ENCODE data around the gene COL1A1.

COL1A1 gene

DNA sequence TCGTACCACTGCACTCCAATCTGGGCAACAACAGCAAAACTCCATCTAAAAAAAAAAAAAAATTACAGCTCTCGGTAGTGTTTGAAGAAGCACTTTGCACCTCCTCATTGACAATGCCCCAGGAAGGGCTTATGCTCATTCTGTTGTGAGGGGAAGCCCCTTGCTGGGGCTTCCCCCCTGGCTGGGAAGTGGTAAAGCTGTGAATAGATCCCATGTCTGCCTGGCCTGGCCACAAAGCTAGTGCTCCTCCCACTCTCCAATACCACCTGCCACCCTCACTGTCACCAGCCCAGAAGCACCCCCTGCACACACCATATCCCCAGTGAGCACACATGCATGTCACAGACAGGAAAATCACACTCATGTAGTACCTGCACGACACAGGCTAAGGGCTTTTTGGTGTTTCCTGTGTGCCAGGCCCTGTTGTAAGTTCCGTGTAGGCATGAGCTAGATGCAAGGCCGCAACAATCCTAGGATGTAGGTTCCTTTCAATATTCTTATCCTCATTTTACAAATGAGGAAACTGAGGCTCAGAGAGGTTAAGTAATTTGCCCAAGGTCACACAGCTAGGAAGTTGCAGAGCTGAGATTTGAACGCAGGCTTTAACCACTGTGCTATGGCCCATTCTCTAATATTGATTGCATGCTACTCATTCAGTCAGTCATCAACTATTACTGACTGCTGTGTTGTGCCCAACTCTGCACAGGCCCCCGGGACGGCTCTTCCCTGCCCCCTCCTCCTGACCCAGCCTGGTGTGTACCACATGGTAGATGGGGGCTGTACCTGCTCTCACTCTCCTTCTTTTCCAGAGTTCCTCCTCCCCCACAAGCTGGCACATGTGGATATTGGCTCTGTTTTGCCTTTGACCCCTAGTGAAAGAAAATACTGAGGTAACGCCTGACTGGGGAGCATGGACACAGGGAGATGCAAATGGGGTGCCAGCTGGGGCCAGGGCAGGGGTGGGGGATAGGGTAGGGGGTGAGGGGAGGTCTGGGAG is 11.9 kb upstream of the COL1A1 start:
- peak; percentile 19 to 39 for DNase-seq (ENCODE audit: low read depth in 2 of 2)

DNA sequence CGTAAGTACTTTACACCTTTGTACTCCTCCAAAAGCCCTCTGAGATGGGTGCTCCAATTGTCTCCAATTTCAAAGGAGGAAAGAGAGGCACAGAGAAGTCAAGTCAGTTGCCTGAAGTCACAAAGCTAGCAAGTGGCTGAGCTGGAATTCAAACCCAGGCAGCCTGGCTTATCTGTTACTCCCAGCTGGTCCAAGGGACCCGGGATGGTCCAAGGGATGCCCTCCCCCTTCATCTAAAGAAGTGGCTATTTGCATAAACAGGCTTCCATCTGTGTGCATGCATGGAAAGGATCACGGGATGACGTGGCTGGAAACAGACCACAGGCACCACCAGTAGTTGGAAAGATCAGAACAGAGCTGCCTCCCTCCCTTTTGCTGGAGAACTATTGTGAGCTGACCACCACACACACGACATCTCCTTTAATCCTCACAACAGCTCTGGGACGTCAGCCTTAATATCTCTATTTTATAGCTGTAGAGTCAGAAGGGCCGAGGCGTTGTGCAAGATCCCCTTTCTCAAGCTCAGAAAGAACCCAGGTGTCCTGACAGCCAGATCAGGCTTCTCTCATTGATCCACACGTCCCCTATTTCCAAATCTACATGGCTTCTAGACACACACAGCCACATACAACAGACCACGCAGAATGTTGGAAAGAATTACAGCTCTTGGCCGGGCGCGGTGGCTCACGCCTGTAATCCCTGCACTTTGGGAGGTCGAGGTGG is 10.9 kb upstream of the COL1A1 start:
- no peak for DNase-seq (ENCODE audit: low read depth in 2 of 2)

DNA sequence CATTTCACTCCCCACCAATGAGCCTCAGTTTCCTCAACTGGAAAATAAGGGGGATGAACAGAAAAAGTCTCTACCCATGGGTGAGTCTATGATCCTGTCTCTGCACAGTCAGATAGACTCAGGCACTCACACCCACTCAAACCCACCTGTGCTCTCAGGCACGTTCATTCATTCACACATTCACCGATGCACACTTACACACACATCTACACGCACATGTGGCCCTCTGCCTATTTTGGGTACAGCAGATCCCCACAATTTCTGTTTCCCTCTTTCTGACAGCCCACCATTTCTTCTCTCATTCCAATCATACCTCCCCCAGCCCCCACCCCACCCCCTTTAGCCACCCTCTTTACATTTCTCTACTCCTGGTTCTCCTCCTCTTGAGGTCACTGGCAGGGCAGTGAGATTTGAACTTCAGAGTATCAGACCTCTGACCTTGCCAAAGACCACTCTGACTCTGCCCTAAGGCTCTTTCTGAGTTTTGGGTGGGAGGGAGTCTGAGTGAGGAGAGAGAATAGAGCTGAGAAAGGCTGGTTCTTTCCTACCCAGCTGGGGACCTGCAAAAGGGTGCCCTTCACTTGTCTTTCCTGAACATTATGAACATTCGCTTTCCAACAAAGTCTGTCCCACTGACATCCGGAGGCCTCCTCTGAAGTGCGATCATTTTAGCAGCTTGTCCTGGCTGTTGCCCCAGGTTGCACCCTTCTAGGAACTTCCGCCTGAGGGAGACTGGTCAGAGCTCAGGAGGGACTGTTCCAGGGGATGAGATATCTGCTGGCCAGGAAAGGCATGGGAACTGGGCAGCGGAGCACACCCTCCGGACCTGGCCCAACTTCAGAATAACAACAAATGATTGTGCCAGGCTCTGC is 10.1 kb upstream of the COL1A1 start:
- DNase-seq (ENCODE audit: low read depth in 2 of 2): no peak

DNA sequence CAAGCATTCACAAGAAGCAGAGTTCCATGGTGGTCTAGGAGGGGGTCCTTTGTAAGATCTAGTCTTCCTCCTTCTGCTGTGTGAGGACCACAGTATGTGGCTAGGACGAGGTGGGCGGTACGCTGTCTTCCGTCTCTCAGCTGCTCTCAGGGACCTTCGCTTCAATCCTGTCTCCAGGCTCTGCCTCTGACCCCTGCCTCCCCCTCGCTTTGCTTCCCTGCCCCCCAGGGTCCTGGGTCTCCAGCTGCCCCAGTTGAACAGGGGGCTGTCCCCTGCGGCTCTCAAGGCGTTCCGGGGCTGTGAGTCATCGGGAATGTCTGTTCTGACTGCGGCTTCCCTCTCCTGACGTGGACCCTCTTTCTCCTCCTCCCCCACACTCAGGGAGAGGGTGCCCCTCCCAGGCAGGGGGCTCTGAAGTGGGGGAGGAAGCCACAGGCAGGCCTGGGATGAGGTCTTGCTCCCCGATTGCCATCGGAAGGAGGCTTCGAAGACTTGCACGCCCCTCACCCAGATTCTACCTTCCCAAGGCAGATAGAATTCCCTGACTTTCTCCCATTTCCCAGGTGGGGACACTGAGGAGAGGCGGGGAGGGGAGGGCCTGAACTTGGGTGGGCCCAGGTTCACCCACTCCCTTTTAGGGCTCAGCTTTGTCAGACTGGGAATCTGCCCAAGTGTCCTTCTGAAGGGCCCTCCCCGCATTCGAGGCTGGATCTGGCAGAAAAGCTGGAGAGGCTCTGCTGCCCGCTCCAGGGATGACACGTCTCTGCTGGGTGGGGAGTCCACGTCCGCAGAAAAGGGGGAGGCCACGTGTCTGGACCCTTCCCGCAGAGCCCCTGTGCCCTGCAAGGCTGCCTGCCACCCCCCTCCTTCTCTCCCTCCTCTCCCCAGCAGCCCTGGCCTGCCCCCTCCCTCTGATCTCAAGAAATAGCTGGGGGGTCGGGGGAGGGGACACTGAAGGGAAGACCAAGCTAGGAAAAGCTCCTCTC is 9.1 kb upstream of the COL1A1 start:
- no peak for DNase-seq (ENCODE audit: low read depth in 2 of 2)

DNA sequence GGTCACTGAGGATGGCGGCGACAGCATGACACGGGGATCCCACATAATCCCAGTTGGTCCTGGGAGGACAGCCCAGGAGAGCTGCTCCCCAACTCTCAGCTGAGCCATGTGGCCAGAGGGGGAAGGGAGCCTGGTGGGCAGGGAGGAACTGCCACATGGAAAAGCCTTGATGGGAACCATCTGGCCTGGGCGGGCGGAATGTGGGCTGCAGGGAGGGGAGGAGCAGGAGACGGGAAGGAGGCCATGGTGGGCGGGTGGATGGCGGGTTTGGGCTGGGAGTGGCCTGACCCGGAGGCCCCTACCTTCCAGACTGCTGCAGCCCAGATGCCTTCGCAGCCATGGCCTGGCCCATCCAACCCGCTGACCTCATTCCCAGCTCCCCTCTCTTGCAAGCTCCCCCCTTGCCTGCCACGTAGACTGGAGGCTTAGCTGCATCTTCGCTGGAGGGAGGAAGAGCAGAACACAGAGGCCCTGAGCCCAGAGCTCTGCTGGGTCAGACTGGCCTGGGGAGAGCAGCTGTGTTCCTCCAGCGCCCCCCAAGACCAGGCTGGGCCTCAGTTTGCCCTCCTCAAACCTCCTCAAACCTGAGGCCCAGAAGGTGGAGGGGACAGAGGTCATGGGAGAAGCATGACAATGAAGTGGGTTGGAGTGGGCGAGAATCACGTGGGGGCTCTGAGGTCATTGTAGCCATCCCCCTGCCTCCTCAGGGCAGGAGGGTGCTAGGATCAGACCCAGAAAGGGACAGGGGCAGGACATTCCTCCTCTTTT is 8.2 kb upstream of the COL1A1 start:
- DNase-seq (ENCODE audit: low read depth in 2 of 2): no peak

DNA sequence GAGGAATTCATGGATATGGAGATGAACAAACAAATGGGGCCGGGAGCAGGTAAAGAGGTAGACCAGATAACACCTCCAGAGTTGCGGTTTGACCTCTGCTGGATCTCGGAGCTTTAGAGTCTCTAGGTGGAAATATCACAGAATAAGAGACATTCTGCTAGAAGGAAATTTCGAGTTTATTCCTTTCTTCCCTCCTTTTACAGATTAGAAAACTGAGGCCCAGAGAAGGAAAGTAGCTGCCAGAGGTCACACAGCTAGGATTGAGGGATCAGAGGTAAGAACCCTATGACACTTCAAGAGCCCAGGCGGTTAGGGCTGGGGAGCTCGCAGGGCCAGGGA is 7.7 kb upstream of the COL1A1 start:
- DNase-seq (ENCODE audit: low read depth in 2 of 2): no peak

DNA sequence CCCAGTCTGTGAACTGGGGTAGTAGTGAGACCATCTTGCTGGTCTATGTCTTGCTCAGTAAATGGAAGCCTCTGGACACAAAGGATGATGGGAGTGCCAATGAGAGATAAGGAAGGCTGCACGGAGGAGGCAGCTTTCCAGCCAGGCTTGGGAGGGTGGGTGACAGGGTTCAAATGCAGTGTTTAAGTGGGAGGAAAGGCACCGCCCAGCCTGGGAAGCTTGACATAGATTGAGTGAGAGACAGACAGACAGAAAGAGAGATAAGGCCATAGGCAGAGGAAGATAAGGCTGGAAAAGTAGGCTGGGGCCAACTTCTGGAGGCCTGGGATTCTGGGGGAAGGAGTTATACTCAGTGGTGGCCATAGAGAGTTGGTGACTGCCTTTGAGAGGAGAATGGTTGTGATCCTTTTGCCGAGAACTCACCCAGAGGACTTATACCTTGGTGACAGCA is 7.2 kb upstream of the COL1A1 start:
- DNase-seq (ENCODE audit: low read depth in 2 of 2): no peak

DNA sequence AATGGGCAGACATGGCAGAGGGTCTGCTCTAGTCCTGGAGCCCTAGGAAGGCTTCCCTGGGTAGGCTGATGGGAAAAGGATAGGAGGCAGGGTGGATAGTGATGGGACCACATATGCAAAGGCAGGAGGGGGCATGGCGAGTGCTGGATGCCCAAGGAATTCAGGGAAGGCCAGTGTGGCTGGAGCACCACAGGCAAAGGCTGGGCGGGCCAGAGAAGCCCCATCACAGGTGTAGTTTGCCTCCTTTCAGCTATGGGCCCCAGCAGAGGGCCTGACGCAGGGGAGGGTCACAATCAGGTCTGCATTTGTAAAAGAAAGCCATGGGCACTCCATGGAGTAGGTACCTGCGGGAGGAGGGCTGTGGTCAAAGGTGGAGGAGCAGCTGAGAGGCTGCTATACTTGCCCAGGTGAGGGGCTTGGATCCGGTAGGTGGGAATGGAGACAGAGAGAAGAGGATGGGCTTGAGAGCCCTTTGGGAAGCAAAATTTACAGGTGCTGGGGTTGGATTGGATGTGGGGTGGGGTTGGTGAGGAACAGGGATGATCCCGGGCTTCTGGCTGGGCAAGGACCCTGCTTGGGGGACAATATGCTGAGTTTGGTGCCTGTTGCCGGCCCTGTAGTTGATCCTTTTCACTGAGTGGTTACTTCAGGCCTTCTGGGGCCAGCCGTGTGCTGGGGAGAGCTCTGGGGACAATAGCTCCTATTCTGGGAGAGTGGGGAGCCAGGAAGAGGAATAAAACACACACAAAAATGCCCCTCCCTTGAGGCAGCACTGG is 6.5 kb upstream of the COL1A1 start:
- no peak for DNase-seq (ENCODE audit: low read depth in 2 of 2)

DNA sequence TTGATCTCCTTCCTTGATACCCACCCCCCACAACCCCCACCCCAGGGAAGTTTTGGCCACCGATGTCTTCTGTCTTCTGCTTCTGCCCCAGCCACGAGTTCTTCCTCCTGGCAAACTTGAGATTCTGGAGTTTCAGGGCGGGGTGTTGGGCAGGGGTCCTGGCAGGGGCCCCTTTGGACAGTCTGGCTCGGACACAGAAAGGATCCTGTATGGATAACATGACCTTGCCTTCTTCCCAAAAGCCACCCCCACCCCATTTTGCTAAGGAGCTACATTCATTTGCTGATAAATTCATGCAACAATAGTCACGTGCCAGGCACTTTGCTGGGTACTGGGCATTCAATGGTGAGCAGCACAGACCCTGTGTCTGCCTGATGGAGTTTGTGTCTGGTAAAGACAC is 5.9 kb upstream of the COL1A1 start:
- no peak for DNase-seq (ENCODE audit: low read depth in 2 of 2)

DNA sequence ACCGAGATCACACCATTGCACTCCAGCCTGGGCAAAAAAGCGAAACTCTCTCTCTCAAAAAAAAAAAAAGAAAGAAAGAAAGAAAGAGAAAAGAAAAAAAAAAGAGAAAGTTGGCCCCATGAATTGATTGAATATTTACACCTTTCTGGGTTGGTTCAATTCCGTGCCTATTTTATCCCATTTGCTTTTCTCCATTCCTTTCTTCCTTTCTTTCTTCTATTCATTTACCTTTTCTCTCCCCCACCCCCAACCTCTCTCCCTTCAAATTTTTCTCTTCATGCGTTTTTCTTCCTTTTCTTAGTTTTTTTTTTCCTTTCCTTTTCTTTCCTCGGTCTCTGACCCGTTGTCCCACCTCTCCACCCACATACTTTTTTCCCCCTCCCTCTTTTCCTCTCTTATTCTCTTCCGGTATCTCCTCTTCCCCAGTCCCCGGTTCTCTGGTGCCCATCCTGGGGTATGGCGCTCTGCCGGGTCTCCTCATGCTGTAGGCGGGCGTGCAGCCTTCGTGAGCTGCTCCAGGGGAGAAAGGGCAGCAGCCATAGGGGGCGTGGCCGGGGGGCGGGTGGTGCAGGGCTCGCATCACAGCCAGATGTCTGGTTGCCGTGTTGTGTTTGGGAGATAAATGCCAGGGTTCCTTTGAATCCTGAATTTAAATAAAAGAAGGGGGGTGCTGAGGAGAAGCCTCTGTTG is 5.3 kb upstream of the COL1A1 start:
- peak; percentile 13 to 31 for DNase-seq (ENCODE audit: low read depth in 2 of 2)

DNA sequence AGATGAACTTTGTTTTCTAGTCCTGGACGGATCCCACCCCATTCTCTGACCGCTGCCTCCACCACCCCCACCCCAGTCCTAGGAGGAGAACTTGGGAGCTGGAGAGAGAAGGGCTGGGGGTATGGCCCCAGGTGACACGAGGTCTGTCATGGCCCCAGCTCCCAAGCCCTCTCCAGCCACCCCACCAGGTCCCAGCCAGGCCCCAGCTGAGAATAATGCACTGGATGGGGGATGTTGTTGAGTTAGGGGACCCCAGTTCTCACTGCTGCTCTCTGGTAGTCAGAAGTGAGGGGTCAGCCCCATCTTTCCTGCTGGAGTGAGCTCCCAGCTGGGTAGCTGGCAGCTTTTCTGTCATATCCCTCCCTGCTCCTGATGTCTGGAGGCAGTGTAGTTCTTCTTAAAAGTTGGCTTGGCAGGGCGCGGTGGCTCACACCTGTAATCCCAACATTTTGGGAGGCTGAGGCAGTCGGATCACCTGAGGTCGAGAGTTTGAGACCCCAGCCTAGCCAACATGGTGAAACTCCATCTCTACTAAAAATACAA is 4.6 kb upstream of the COL1A1 start:
- DNase-seq (ENCODE audit: low read depth in 2 of 2): no peak

DNA sequence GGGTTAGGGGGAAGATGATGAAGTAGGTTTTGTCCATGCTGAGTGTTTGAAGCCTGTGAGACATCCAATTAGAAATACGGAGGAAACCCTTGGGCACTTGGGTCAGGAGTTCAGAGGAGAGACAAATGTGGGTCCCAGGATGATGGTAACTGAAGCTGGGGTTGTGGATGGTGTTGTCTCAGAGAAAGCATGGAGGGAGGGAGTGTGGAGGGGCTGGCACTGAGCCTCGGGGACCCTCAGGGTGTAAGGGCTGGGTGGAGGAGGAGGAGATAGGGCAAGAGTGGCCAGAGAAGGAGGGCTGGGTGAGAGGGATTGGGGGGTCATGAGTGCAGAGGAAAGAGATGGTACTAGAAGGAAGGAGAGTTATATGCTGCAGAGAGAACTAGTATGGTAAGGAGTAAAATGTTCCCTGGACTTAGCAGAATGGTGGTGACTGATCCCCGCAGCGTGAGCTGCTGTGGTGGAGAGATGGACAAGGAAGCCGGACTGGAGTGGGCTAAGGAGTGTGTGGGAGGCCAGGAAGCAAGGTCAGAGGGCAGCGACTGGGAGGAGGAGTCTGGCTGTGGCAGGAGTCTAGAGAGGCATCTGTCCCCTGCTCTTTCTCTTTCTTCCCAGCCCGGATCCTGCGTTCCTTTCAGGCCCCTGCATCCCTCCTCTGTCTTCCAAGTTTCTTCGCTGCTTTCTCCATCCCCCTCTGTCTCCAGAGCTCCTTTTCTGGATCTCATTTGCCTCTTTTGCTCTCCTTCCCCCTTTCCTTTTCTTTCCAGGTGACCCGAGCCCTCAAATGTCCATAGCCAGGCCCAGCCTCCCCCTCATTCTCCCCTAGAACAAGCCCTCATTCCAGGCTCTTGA is 3.9 kb upstream of the COL1A1 start:
- no peak for DNase-seq (ENCODE audit: low read depth in 2 of 2)

DNA sequence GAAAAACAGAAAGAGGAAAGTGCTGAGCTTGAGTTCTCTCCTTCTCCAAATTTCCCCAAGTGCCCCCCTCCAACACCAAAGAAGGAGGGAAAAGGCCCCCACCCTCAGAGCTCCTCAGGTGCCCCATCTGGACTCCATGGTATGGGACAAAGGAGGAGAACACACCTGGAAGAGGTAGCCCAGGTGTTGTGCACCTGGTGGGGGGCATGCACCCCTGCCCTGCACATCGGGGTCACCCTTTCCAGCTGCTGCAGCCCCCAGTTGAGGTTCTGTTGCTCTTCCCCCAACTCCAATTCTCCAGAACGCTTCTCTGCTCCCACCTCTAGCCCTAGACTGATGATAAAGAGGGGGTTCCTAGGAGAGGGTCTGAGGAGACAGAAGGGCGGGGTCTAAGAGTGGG is 3.0 kb upstream of the COL1A1 start:
- DNase-seq (ENCODE audit: low read depth in 2 of 2): no peak

DNA sequence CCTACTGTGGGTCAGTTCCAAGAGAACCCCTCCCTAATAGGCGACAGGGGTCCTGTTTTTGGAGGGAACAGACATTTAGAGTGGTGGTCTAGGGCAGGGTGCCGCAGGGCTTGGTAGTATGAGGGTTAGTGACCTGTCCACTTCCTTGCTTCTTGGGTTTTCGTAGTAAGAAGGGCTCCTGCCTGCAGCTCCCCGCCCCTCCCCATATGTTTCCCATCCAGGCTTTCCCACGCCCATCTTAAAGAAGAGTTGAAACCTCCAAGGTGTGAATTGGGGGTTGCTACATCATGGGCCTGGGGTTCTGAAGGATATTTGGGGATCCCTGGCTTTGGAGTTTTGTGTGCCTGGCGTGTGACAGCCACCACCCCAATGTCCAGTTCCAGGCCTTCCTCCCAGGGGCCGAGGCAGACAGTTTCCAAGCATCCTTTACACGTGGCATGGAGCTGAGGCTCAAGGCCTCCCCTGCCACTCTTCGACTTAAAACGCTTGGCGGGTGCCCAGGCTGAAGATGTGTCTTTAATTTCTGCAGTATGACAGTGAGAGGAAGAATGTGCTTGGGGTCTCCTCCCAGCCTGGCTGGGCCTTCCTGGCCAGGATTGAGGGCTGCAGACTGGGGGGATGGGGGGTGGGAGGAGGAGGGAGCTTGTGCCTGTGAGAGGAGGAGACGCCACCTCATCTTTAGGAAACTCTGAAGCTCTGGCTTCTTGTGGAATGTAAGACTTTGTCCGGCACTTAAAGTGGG is 2.3 kb upstream of the COL1A1 start:
- no peak for DNase-seq (ENCODE audit: low read depth in 2 of 2)

DNA sequence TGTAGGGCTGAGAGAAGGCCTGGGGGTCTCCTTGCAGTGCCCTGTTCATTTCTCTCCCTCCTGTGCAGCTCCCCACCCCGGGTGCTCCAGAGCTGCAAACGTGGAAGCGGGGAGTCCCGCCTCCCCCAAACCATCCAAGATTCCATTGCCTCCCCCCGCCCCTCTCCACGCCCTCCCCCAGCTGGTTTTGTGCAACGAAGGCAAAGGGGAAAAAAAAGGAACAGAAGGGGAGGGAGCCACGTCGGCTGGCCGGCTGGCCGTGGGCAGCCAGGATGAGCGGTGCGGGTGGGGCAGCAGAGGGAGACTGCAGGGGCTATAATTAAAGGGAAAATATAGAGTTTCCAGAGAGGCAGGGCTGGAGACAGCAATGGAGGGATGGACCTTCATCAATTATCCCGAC is 1.7 kb upstream of the COL1A1 start:
- no peak for DNase-seq (ENCODE audit: low read depth in 2 of 2)

DNA sequence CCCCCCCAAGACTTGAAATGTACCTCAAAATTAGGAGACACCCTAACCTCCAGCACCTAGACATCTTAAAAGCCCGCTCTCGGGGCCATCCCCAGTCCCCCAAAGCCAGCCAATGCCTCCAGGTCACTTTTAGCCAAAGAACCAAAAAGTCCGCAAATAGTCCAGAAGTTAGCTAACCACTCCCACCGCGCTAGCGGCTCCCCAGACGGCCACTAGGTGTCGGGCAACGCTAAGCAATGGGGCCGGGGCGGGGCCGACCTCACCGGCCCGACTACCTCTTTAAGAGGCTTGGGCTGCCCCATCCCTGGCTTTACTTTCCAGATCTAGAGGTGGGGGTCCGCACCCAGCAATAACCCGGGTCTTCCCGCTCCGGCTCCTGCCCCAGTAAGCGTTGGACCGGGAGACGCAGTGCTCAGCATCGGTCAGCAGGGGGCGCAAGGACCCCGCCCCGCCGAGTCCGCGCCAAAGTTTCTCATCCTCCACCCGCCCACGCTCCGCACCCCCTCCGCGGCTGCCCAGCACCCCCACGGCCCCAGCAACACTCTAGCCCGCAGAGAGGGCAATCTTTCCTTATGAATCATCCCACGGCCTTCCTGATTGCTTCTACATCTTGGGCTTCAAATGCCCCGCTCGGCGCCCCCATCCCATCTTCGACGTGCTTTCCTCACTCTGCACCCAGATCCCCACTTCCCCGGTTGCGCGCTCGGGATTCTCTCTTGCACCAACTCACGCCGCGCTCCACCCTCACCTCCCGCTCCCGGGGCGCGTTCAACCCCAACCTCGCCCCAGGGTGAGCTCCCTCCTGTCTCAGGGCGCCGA is 765 bp downstream of the COL1A1 start:
- peak; percentile 61 to 67 for DNase-seq (ENCODE audit: low read depth in 2 of 2)
